HEK293T (cell line): ENCODE results near the gene TVP23A.
"Not testable (repeated sequence)": the region's sequence is repeated elsewhere in the genome, so short reads cannot be mapped to it uniquely, and the experiment has no call there.

Source experiments
- CTCF ChIA-PET: fragments of 350-600 bp; formaldehyde crosslinking; extraction: SDS; loops from one replicate; lab custom pipeline; 2021; ENCODE audit warnings: antibody characterized with exemption, inconsistent platforms; lab: Yijun Ruan, JAX
- POLR2A ChIA-PET: fragments of 350-600 bp; formaldehyde crosslinking; extraction: SDS; loops from one replicate; lab custom pipeline; 2020; ENCODE audit warnings: antibody characterized with exemption, inconsistent platforms; lab: Yijun Ruan, JAX
- DNase-seq: peaks from one replicate; pipeline ENCODE4 v3.0.0; 2012; ENCODE audit warnings: mixed read lengths; ENCODE audit errors: extremely low spot score
- ARNT ChIP-seq: fragments of 450-650 bp; IDR thresholded peaks from 2 replicates; pipeline ENCODE4 v1.6.1; 2017; ENCODE audit warnings: mild to moderate bottlenecking
- BHLHE40 ChIP-seq: fragments of 450-650 bp; IDR thresholded peaks from 2 replicates; pipeline ENCODE4 v1.6.1; 2016; ENCODE audit warnings: mild to moderate bottlenecking, moderate library complexity, borderline replicate concordance
- CTBP1 ChIP-seq: fragments of 450-650 bp; IDR thresholded peaks from 2 replicates; pipeline ENCODE4 v1.6.1; 2016; ENCODE audit warnings: borderline replicate concordance
- ELF4 ChIP-seq: fragments of 450-650 bp; IDR thresholded peaks from 2 replicates; pipeline ENCODE4 v1.6.1; 2017; ENCODE audit warnings: antibody characterized with exemption
- FOXA1 ChIP-seq: fragments of 450-650 bp; IDR thresholded peaks from 2 replicates; pipeline ENCODE4 v1.6.1; 2016; ENCODE audit warnings: mild to moderate bottlenecking
- FOXK2 ChIP-seq: fragments of 450-650 bp; IDR thresholded peaks from 2 replicates; pipeline ENCODE4 v1.6.1; 2016; ENCODE audit warnings: mild to moderate bottlenecking
- FOXM1 ChIP-seq: fragments of 450-650 bp; IDR thresholded peaks from 2 replicates; pipeline ENCODE4 v1.6.1; 2017; ENCODE audit warnings: mild to moderate bottlenecking, borderline replicate concordance
- HDGF ChIP-seq: fragments of 450-650 bp; IDR thresholded peaks from 2 replicates; pipeline ENCODE4 v1.6.1; 2017; ENCODE audit warnings: antibody characterized with exemption, borderline replicate concordance
- L3MBTL2 ChIP-seq: fragments of 450-650 bp; conservative IDR thresholded peaks from 2 replicates; pipeline ENCODE4 v1.6.1; 2016; ENCODE audit warnings: mild to moderate bottlenecking
- LEF1 ChIP-seq: fragments of 450-650 bp; IDR thresholded peaks from 2 replicates; pipeline ENCODE4 v1.6.1; 2017; ENCODE audit warnings: mild to moderate bottlenecking, borderline replicate concordance
- NFRKB ChIP-seq: fragments of 450-650 bp; IDR thresholded peaks from 2 replicates; pipeline ENCODE4 v1.6.1; 2016; ENCODE audit warnings: mild to moderate bottlenecking, moderate library complexity
- PKNOX1 ChIP-seq: fragments of 450-650 bp; IDR thresholded peaks from 2 replicates; pipeline ENCODE4 v1.6.1; 2016
- SP1 ChIP-seq: fragments of 450-650 bp; IDR thresholded peaks from 2 replicates; pipeline ENCODE4 v1.6.1; 2017
- SUZ12 ChIP-seq: fragments of 450-650 bp; IDR thresholded peaks from 2 replicates; pipeline ENCODE4 v1.6.1; 2016; ENCODE audit warnings: mild to moderate bottlenecking
- TARDBP ChIP-seq: fragments of 450-650 bp; IDR thresholded peaks from 2 replicates; pipeline ENCODE4 v1.6.1; 2016
- ZNF384 ChIP-seq: fragments of 450-650 bp; IDR thresholded peaks from 2 replicates; pipeline ENCODE4 v1.6.1; 2016

Gene TVP23A

GRCh38 chr16:10834130-10834529 is 15.5 kb upstream of the TVP23A start:
- DNase-seq: no peak
- POLR2A ChIA-PET: no interaction called here
- TF ChIP-seq NFRKB (no peak), LEF1 (no peak), FOXA1 (no peak)
- CTCF ChIA-PET: interaction anchor here (0.5 kb wide), 1 partner anchor 974 kb away, joined by 4 read pairs; no protein-coding TSS in a partner anchor

- TF ChIP-seq TARDBP (no peak), PKNOX1 (no peak), HDGF (no peak), FOXK2 (no peak), SUZ12 (no peak), ELF4 (no peak), CTBP1 (no peak), SP1 (no peak), NFRKB (no peak), L3MBTL2 (no peak), FOXM1 (no peak), ARNT (no peak), FOXA1 (no peak), LEF1 (no peak)
- ChIA-PET POLR2A (no interaction called here), CTCF (interaction anchor here (0.5 kb wide), 1 partner anchor 628 kb away, joined by 3 read pairs; no protein-coding TSS in a partner anchor)
- no peak for DNase-seq
Observed at GRCh38 chr16:10833271-10833670, 14.7 kb upstream of the TVP23A start.

GRCh38 chr16:10831894-10832886 is 13.6 kb upstream of the TVP23A start:
- TF ChIP-seq CTBP1 (no peak), ELF4 (no peak), PKNOX1 (no peak), BHLHE40 (no peak), FOXA1 (no peak), TARDBP (no peak), HDGF (no peak), L3MBTL2 (no peak), FOXM1 (no peak), SP1 (no peak), NFRKB (no peak), ZNF384 (no peak), FOXK2 (no peak), SUZ12 (no peak), ARNT (no peak), LEF1 (no peak)
- DNase-seq: no peak
- CTCF ChIA-PET: no interaction called here
- POLR2A ChIA-PET: no interaction called here

- CTCF ChIA-PET, DNase-seq, POLR2A ChIA-PET: not testable (repeated sequence)
Observed at GRCh38 chr16:10830240-10830639, 11.6 kb upstream of the TVP23A start.

- DNase-seq, CTCF ChIA-PET, POLR2A ChIA-PET: not testable (repeated sequence)
Observed at GRCh38 chr16:10829390-10830098, 10.9 kb upstream of the TVP23A start.

- ChIA-PET CTCF (no interaction called here), POLR2A (no interaction called here)
- DNase-seq: no peak
- TF ChIP-seq SP1 (no peak), TARDBP (no peak), ARNT (no peak), SUZ12 (no peak), ELF4 (no peak), CTBP1 (no peak), HDGF (no peak), ZNF384 (no peak), PKNOX1 (no peak), L3MBTL2 (no peak), BHLHE40 (no peak), NFRKB (no peak)
Observed at GRCh38 chr16:10828851-10829366, 10.3 kb upstream of the TVP23A start.
